HG03066 (cell line): ENCODE data around the gene SLC29A1.

Experiments
- ATAC-seq: cut with Tn5 transposase; IDR thresholded peaks from one replicate; pipeline ENCODE4 v1.9.1; 2021; ENCODE audit warnings: low read depth; ENCODE audit not compliant: unreplicated experiment

The SLC29A1 gene

GRCh38 chr6:44264154-44265006 lies 41.0 kb downstream of the SLC29A1 start:
- peak; percentile 31 for ATAC-seq

GRCh38 chr6:44265007-44265721 lies 41.8 kb downstream of the SLC29A1 start, which contains the start of gene NFKBIE:
Gene NFKBIE (minus strand): TSS chr6:44265551. CDS start chr6:44265346, 205 bp downstream.
- peak; percentile 35 for ATAC-seq

- ATAC-seq = no peak
These were observed 42.4 kb downstream of the SLC29A1 start for GRCh38 chr6:44265722-44266233.

- no peak for ATAC-seq
These were observed 43.0 kb downstream of the SLC29A1 start for GRCh38 chr6:44266347-44266746.

GRCh38 chr6:44267252-44267651 lies 43.9 kb downstream of the SLC29A1 start:
- ATAC-seq = no peak

- no peak for ATAC-seq
These were observed 44.8 kb downstream of the SLC29A1 start for GRCh38 chr6:44268095-44268628.

- no peak for ATAC-seq
These were observed 46.0 kb downstream of the SLC29A1 start for GRCh38 chr6:44269178-44269920.

GRCh38 chr6:44269921-44270525 lies 46.6 kb downstream of the SLC29A1 start, which contains the start of gene TMEM151B:
Gene TMEM151B (plus strand): TSS chr6:44270450. CDS start chr6:44270743, 293 bp downstream.
- no peak for ATAC-seq

GRCh38 chr6:44270526-44271405 lies 47.4 kb downstream of the SLC29A1 start:
- no peak for ATAC-seq

GRCh38 chr6:44271406-44271723 lies 48.0 kb downstream of the SLC29A1 start:
- no peak for ATAC-seq

GRCh38 chr6:44271914-44272313 lies 48.5 kb downstream of the SLC29A1 start:
- ATAC-seq = no peak

- ATAC-seq = no peak
These were observed 49.1 kb downstream of the SLC29A1 start for GRCh38 chr6:44272529-44272928.

GRCh38 chr6:44272999-44273566 lies 49.7 kb downstream of the SLC29A1 start:
- no peak for ATAC-seq

GRCh38 chr6:44273617-44274016 lies 50.2 kb downstream of the SLC29A1 start:
- no peak for ATAC-seq

- ATAC-seq = no peak
These were observed 51.9 kb downstream of the SLC29A1 start for GRCh38 chr6:44275271-44275748.

GRCh38 chr6:44275749-44276648 lies 52.6 kb downstream of the SLC29A1 start:
- no peak for ATAC-seq
